ENCODE data around the gene GPER1. TPM values are rescaled to one million over a fixed set of nuclear protein-coding genes. Genes with fewer than 3 reads are reported as not detected.

Gene GPER1
- total and polyA plus RNA-seq, 2 experiments from 2014 or later: 0.89 TPM; not detected in 1

DNA sequence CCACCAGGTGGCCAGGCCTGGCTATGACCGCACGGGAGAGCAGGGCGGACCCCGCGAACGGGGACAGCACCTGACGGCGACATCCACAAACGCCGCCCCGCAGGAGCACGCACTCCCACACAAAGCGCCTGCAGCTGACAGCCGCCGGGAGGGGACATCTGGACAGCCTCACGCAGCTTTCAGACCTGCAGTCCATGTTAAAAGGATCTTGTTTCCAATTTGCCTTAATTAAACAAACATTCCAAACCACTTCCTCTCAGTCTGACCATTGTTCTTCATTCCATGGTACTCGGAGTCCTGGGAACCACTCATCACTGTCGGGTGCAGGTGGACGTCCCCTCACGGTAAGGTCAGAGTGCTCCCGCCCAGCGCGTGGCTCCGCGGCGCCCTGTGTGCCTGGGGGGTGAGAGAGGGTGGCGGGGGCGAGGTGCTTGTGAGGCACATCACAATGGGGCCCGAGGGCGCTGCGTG, 5.9 kb upstream of the GPER1 start:
- ATAC-seq: no peak
- no peak overlapping the region for H3K4me3 Mint-ChIP-seq
- H3K36me3 ChIP-seq (ENCODE audit: insufficient read depth): no peaks in the 10 kb centered on the region
- no peak for DNase-seq (ENCODE audit: low spot score)
- H3F3A ChIP-seq (replicated peaks; ENCODE audit: low read depth): no peaks in the 10 kb centered on the region
- no peak overlapping the region for H3K27ac Mint-ChIP-seq
- H3K36me3 Mint-ChIP-seq (ENCODE audit: low read depth): no peaks in the 10 kb centered on the region; the same call in 2 of the 3 replicates
- H3K4me3 ChIP-seq: no peak overlapping the region
- H3K9me3 Mint-ChIP-seq: no peaks in the 10 kb centered on the region
- H3K4me1 ChIP-seq (ENCODE audit: insufficient read depth): no peaks in the 10 kb centered on the region
- peaks cover 4% of the 10 kb centered on the region for H3K4me1 Mint-ChIP-seq
- H4K20me1 ChIP-seq (replicated peaks; ENCODE audit: insufficient read depth): peaks cover 7% of the 10 kb centered on the region; the same call in 1 of the 2 replicates
- H2AFZ ChIP-seq: no peak overlapping the region
- H3K79me2 ChIP-seq (replicated peaks; ENCODE audit: insufficient read depth): peaks cover 11% of the 10 kb centered on the region
- H3K4me2 ChIP-seq: no peak overlapping the region
- TF ChIP-seq, protein P1, sequence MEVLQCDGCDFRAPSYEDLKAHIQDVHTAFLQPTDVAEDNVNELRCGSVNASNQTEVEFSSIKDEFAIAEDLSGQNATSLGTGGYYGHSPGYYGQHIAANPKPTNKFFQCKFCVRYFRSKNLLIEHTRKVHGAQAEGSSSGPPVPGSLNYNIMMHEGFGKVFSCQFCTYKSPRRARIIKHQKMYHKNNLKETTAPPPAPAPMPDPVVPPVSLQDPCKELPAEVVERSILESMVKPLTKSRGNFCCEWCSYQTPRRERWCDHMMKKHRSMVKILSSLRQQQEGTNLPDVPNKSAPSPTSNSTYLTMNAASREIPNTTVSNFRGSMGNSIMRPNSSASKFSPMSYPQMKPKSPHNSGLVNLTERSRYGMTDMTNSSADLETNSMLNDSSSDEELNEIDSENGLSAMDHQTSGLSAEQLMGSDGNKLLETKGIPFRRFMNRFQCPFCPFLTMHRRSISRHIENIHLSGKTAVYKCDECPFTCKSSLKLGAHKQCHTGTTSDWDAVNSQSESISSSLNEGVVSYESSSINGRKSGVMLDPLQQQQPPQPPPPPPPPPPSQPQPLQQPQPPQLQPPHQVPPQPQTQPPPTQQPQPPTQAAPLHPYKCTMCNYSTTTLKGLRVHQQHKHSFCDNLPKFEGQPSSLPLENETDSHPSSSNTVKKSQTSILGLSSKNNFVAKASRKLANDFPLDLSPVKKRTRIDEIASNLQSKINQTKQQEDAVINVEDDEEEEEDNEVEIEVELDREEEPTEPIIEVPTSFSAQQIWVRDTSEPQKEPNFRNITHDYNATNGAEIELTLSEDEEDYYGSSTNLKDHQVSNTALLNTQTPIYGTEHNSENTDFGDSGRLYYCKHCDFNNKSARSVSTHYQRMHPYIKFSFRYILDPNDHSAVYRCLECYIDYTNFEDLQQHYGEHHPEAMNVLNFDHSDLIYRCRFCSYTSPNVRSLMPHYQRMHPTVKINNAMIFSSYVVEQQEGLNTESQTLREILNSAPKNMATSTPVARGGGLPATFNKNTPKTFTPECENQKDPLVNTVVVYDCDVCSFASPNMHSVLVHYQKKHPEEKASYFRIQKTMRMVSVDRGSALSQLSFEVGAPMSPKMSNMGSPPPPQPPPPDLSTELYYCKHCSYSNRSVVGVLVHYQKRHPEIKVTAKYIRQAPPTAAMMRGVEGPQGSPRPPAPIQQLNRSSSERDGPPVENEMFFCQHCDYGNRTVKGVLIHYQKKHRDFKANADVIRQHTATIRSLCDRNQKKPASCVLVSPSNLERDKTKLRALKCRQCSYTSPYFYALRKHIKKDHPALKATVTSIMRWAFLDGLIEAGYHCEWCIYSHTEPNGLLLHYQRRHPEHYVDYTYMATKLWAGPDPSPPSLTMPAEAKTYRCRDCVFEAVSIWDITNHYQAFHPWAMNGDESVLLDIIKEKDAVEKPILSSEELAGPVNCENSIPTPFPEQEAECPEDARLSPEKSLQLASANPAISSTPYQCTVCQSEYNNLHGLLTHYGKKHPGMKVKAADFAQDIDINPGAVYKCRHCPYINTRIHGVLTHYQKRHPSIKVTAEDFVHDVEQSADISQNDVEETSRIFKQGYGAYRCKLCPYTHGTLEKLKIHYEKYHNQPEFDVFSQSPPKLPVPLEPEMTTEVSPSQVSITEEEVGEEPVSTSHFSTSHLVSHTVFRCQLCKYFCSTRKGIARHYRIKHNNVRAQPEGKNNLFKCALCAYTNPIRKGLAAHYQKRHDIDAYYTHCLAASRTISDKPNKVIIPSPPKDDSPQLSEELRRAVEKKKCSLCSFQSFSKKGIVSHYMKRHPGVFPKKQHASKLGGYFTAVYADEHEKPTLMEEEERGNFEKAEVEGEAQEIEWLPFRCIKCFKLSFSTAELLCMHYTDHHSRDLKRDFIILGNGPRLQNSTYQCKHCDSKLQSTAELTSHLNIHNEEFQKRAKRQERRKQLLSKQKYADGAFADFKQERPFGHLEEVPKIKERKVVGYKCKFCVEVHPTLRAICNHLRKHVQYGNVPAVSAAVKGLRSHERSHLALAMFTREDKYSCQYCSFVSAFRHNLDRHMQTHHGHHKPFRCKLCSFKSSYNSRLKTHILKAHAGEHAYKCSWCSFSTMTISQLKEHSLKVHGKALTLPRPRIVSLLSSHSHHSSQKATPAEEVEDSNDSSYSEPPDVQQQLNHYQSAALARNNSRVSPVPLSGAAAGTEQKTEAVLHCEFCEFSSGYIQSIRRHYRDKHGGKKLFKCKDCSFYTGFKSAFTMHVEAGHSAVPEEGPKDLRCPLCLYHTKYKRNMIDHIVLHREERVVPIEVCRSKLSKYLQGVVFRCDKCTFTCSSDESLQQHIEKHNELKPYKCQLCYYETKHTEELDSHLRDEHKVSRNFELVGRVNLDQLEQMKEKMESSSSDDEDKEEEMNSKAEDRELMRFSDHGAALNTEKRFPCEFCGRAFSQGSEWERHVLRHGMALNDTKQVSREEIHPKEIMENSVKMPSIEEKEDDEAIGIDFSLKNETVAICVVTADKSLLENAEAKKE (CRISPR knock-in tag; IDR thresholded peaks at IDR 0.05): no peak
- TF ChIP-seq EZH2phosphoT487 (IDR thresholded peaks at IDR 0.05; ENCODE audit: unreplicated experiment) (no peak), ZNF331 (CRISPR knock-in tag; IDR thresholded peaks at IDR 0.05; ENCODE audit: low read depth) (no peak), ZNF114 (CRISPR knock-in tag; IDR thresholded peaks at IDR 0.05) (no peak)
- no peaks in the 10 kb centered on the region for H3K27me3 ChIP-seq (ENCODE audit: insufficient read depth)
- peaks cover 14% of the 10 kb centered on the region for H3K27me3 Mint-ChIP-seq (ENCODE audit: insufficient read depth, low read depth, poor library complexity)
- H3K9me2 ChIP-seq (ENCODE audit: insufficient read depth): no peaks in the 10 kb centered on the region
- H3K27ac ChIP-seq (ENCODE audit: low read depth): no peak overlapping the region
